ENCODE results near the gene NRIP1. TPM values are rescaled to one million over a fixed set of nuclear protein-coding genes. Genes with fewer than 3 reads are reported as not detected.

NRIP1 gene
- total RNA-seq, 4 donors from 2014 or later = 31.0 to 33.0 (median 32.2) TPM

DNA sequence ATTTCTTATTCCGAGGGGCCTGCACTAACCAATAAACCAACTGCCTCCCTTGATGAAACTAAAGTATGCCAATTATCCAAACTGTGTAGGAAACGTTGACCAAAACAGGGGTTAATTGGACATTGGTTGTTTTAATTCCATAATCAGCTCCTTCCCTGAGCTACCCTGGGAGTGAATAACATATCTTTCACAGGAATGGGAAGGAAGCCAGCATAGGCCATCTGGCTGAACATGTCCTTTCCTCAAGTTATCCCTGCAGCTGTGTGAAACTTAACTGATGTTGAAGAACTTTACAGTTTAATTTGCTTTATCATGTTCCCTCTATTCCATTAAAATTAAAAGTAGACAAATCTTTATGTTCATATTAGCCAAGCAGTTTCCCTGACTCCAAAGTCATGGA, 75.4 kb downstream of the NRIP1 start:
- 45 to 54% methylated on average over 2 of the region's 2 CpGs for WGBS, 2 donors
- H3K4me3 ChIP-seq = no peak overlapping the region
- no peak overlapping the region for H3K27ac ChIP-seq
- DNase-seq (ENCODE audit: low spot score in 2 of 2) = no peak
- no peaks in the 10 kb centered on the region for H3K9me3 ChIP-seq
- H3K27me3 ChIP-seq = no peaks in the 10 kb centered on the region
- TF ChIP-seq EP300 (IDR thresholded peaks at IDR 0.05) (no peak), POLR2A (IDR thresholded peaks at IDR 0.05) (no peak)
- TF ChIP-seq, protein P1, sequence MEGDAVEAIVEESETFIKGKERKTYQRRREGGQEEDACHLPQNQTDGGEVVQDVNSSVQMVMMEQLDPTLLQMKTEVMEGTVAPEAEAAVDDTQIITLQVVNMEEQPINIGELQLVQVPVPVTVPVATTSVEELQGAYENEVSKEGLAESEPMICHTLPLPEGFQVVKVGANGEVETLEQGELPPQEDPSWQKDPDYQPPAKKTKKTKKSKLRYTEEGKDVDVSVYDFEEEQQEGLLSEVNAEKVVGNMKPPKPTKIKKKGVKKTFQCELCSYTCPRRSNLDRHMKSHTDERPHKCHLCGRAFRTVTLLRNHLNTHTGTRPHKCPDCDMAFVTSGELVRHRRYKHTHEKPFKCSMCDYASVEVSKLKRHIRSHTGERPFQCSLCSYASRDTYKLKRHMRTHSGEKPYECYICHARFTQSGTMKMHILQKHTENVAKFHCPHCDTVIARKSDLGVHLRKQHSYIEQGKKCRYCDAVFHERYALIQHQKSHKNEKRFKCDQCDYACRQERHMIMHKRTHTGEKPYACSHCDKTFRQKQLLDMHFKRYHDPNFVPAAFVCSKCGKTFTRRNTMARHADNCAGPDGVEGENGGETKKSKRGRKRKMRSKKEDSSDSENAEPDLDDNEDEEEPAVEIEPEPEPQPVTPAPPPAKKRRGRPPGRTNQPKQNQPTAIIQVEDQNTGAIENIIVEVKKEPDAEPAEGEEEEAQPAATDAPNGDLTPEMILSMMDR (IDR thresholded peaks at IDR 0.05) = no peak
- peaks cover 0 to 12% (median 0%) of the 10 kb centered on the region in 4 donors for H3K4me1 ChIP-seq
- peaks cover 0 to 4% (median 0%) of the 10 kb centered on the region in 3 donors for H3K36me3 ChIP-seq

DNA sequence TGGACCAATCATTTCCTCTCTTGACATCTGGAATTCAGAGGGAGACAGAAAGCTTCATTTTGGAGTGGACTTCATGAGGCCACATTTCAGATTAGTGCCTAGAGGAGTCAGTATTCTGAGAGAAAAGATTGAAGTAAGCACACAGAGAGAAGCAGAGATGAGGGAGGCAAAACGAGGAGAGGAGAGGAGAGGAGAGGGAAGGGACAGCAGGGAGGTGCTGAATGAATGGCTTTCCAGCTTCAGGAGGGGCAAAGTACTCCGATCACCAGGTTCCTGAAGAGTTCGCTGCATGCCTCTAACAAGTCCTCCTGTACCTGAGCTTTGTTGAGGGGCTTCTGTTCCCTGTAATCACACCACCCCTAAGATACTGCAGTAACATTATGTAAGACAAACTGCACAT, 76.0 kb downstream of the NRIP1 start:
- 69 to 70% methylated on average over 3 of the region's 3 CpGs for WGBS, 2 donors
- H3K27ac ChIP-seq = no peak overlapping the region

DNA sequence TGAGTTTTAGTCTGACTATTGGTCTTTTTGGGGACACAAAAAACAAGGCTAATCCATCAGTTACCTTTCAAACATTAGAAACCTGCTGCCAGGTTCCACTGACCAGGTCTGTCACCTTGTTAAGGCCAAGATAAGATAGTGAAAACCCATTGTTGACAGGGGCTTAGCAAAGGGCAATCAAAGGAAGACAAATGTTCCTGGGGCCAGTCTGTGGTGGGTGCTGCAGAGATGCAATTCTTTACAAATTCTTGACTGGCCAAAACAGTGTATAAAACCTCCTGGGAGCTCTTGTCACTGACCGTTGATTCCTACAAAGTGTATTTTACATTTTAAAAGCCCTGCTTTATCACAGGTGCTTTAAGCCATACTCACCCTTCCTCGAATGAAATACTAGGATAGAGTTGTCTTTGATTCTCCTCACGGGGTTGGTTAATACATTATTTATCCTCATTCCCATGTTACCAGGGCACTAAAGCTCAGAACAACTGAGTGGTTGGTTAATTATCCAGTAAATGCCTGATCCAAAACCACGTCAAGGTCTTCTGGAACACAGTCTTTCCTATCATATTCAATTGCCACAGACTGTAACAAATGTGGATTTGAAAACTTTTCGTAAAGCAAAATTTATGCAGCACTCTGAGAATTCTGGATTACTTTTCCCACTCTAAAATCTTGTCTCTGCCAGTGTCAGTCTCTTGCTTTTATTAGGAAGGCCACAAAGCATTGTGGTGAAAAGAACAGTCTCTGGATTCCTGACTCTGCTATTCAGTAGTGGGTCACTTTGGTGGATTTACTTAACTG, 77.2 kb downstream of the NRIP1 start:
- WGBS, 2 donors = 66 to 68% methylated on average over 5 of the region's 5 CpGs
- H3K4me3 ChIP-seq = no peak overlapping the region
- DNase-seq (ENCODE audit: low spot score in 2 of 2) = no peak
- peaks cover 0 to 12% (median 0%) of the 10 kb centered on the region in 4 donors for H3K4me1 ChIP-seq
- H3K36me3 ChIP-seq = peaks cover 0 to 13% (median 0%) of the 10 kb centered on the region in 3 donors
- H3K27ac ChIP-seq = no peak overlapping the region
- TF ChIP-seq POLR2A (IDR thresholded peaks at IDR 0.05) = no peak
- TF ChIP-seq, protein P1 (IDR thresholded peaks at IDR 0.05) = no peak
- no peak for TF ChIP-seq EP300 (IDR thresholded peaks at IDR 0.05)
- H3K27me3 ChIP-seq = no peaks in the 10 kb centered on the region
- H3K9me3 ChIP-seq = no peaks in the 10 kb centered on the region

More for the DNA sequence above, 76.0 kb downstream of the NRIP1 start:
- no peak for TF ChIP-seq EP300 (IDR thresholded peaks at IDR 0.05)
- TF ChIP-seq, protein P1 (IDR thresholded peaks at IDR 0.05) = no peak
- no peak for TF ChIP-seq POLR2A (IDR thresholded peaks at IDR 0.05)
- no peak for DNase-seq (ENCODE audit: low spot score in 2 of 2)
- Histone ChIP-seq H3K27me3 (no peaks in the 10 kb centered on the region), H3K4me1 (peaks cover 0 to 12% (median 0%) of the 10 kb centered on the region in 4 donors), H3K36me3 (peaks cover 0 to 10% (median 0%) of the 10 kb centered on the region in 3 donors), H3K4me3 (no peak overlapping the region), H3K9me3 (no peaks in the 10 kb centered on the region)

DNA sequence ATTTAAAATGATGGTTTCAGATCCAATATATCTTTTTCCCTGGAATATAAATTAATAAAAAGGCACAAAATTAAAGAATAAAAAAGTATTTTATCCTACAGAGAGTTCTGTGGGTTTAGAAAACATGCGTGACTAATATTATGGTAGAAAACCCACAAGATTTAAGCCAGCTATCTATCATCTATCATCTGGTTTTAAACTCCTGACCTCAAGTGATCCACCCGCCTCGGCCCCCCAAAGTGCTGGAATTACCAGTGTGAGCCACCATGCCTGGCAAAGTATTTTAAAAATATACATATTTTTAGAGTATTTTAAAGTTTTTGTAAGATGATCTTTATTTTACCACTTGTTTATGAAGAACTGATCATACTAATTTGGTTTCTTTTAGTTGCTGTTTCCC, 79.5 kb downstream of the NRIP1 start:
- Histone ChIP-seq H3K4me1 (peaks cover 0 to 12% (median 0%) of the 10 kb centered on the region in 4 donors), H3K27me3 (no peaks in the 10 kb centered on the region), H3K36me3 (peaks cover 0 to 13% (median 0%) of the 10 kb centered on the region in 3 donors), H3K9me3 (no peaks in the 10 kb centered on the region), H3K27ac (no peak overlapping the region), H3K4me3 (no peak overlapping the region)
- DNase-seq (ENCODE audit: low spot score in 2 of 2) = no peak
- TF ChIP-seq EP300 (IDR thresholded peaks at IDR 0.05) (no peak), POLR2A (IDR thresholded peaks at IDR 0.05) (no peak)
- TF ChIP-seq, protein P1 (IDR thresholded peaks at IDR 0.05) = no peak
- WGBS, 2 donors = 94% methylated on average over 3 of the region's 3 CpGs

DNA sequence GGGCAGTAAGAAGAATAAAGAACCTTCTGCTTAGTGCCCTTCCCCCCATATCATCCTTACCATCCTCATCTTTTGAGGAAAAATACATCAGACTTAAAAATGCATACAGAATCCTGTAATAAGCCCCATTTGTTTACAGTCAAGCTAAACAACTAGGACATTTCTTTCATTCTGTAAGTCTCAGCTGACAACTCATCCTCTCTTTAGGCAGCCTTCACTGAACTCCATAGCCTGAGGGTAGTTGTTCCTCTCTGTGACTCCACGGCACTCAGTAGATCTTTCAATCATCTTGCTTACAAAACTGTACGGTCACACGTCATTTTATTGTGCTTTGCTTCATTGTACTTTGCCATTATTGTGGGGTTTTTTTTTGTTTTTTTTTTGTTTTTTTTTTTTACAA, 82.5 kb downstream of the NRIP1 start:
- DNase-seq (ENCODE audit: low spot score in 2 of 2) = no peak
- no peak overlapping the region for H3K27ac ChIP-seq
- H3K4me3 ChIP-seq = no peak overlapping the region
- 69 to 76% methylated on average over 3 of the region's 3 CpGs for WGBS, 2 donors
- TF ChIP-seq, protein P1 (IDR thresholded peaks at IDR 0.05) = no peak
- TF ChIP-seq EP300 (IDR thresholded peaks at IDR 0.05) = no peak
- TF ChIP-seq POLR2A (IDR thresholded peaks at IDR 0.05) = no peak
- peaks cover 0 to 22% (median under 1%) of the 10 kb centered on the region in 4 donors for H3K4me1 ChIP-seq
- no peaks in the 10 kb centered on the region for H3K27me3 ChIP-seq
- H3K36me3 ChIP-seq = peaks cover 0 to 13% (median 0%) of the 10 kb centered on the region in 3 donors
- H3K9me3 ChIP-seq = no peaks in the 10 kb centered on the region

Data from tibial nerve (tissue), 4 donors.